Cortex of kidney (tissue), 1 donor: Measurements from ENCODE around the gene ONECUT1.

Source experiments
- DNase-seq: peaks from one replicate; lab custom pipeline; 2025; lab: John Stamatoyannopoulos, UW

The ONECUT1 gene

DNA sequence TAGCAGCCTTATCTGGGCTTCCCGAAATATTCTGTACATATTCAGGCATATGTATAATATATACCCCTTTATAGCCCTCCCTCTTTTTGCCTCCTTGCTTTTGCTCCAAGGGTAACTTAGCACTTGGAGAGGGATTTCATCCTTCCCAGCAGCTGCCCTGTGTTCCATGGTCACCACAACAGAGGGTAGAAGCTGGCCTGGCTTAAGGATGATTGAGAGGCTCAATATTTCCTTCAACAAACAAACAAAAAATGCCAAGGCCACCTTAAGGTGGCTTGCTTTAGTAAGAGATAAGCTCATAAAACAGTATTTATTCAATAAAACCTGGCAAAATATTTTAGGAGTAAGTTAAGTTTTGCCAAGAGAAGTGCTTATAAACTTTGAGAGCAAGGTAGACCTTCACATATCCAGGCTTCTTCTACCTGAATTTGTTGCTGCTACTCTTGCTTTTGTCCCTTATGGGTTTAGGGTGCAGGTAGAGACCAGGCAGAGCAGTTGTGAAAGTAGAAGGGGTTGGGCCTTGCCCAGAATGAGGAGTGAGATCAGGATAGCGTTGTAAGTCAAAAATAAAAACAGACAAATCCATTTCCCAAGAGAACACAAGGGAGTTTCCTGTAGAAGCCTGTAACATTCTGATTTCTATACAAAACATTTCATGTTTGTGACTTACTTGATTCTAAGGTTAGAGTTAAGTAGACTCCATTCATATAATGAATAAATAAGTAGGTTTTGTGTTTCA, 58.2 kb downstream of the ONECUT1 start:
- no peak for DNase-seq

DNA sequence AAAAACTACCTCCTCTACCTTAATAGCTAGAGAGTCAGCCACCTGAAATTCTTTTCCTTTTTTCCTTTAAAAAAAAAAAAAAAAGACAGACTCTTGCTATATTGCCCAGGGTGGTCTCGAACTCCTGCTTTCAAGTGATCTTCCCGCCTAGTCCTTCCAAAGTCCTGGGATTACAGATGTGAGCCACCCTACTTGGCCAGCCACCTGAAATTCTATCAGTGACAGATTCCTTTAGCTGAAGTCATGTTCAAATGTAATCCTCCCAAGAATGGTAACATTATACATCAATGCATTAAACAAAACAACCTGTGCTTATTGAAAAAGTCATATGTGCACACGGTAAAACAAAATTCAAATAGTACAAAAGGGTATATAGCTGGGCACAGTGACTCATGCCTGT, 59.1 kb downstream of the ONECUT1 start:
- no peak for DNase-seq

DNA sequence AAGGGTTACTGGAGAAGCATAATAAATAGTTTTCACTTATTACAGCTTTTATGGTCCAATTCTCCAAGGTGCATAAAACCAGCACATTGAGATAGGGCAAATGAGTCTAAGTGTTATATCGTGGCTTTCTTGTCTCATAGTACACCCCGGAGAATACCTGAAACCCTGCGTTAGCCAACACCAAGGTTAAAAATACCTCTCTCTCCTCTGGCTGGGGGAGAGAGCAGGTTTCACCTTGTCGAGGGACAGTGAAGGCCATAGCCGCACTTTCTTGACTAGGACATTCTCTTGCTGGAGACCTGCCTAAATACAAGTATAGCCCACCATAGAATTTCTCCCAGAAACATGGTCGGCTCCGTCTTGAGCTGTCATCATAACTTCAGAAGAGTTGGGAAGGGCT, 59.5 kb downstream of the ONECUT1 start:
- DNase-seq, result no peak

DNA sequence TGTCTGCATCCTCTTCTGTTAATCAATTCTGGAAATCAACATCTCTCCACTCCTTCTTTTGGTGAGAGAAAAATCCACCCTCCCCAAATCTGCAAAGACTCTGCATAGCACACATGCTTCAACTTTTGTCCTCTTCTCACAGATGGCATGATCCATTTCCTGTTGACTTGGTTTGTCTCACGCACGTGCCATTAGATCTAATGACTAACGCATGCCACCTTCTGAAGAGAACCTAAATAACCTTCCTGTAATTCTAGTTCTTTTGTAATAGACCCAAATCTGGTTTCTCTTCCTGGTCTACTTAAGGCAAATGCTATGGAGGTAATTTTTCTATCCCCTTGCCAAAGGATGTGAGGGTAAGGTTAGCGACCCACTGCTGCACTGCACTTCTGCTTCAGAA, 60.0 kb downstream of the ONECUT1 start:
- no peak for DNase-seq

DNA sequence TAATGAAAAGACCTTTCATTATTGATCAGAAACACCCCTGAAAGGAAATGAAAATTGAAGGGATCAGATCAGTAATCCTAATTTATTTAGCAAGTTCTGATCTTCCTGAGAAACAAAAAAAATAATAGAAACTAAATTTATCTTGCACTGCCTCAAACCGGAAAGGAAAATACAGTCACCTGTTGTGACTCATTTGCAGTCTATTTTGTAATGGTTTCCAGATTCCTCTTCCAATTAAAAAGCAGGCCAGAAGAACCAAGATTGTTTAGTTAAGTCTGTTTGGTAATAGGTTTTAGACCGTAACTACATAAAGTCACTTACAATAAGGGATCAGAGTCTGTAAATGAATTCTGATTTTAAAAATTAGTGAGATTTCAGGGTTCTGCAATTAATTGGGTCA, 61.2 kb downstream of the ONECUT1 start:
- DNase-seq, result no peak

DNA sequence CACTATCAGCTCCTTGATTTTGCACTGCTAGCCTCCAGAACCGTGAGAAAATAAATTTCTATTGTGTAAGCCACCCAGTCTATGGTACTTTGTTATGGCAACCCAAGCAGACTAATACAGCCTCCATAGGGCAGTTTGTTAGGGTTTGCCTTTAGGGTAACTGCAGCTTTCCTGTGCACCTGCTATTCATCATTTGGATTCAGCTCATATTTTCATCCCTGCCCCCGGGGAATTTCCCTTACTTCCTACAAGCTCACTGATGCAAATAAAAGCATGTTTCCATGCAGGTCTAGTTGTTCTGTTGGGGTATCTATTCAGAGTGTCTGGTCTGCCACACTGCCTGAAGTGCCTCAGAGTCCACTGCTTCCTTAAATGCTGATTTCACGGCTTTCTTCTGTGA, 62.3 kb downstream of the ONECUT1 start:
- no peak for DNase-seq

DNA sequence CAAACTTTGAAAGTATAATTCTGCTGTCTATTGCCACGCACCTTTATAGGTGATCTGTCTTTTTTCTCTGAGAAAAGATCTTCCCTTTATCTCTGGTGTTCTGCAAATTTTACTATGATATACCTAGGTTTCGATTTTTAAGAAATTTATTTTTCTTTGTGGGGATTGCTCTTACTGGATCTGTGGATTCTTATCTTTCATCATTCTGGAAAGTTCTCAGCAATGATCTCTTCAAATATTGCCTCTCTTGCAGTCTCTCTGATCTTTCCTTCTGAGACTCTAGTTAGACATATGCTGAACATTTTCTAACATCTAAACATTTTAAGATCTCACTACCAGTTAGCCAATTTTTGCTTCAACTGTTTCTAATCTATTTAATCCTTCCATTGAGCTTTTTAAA, 63.9 kb downstream of the ONECUT1 start:
- no peak for DNase-seq

DNA sequence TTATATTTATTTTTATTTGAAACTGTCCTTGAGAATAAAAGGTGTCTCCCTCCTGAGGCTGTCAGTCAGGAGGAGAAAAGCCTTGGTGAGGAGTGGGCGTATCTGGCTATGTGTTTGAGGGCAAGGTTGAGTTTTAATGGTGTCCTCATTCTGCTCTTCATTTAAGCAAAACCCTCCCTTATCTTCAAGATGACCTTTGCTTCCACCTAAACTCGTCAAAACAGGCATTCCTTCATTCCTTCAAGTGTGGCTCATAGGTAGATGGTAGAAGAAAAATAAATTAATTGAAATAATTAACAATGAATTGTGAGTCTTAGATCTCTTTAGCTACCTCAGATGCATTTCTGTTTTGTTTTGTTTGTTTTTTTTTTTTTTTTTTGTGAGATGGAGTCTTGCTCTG, 71.6 kb downstream of the ONECUT1 start:
- DNase-seq, result no peak

DNA sequence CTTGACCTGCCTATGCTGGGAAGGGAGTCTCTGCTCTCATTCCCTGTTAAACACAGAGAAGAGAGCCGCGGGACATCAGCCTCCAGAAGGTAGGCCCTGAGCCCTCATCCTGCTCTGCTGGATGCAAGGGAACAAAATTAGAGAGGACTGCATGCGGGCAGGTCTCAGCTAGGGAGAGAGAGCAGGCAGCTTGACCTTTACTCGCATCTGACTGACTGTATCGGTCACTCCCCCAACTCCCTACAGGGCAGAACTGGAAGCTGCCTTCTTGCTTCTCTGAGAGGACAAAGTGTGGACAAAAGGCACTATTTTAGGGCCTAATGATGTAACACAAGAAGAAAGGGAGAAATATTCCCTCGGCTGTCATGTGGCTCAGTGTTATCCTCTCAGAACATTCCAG, 72.2 kb downstream of the ONECUT1 start:
- DNase-seq, result no peak

DNA sequence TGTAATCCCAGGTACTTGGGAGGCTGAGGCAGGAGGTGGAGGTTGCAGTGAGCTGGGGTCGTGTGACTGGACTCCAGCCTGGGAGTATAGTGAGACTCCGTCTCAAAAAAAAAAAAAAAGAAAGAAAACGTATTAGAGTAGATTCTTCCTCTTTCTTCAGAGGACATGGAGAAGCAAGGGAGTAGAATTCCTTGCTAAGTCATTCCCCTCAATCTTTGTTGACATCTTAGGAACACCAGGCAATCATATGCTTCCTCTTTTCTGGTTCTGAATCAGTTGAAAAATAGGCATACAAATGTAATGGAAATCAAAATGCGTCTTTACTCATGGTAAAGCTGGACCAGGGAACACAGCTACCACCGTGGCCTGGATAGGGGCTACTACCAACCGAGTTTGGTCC, 72.7 kb downstream of the ONECUT1 start:
- no peak for DNase-seq

DNA sequence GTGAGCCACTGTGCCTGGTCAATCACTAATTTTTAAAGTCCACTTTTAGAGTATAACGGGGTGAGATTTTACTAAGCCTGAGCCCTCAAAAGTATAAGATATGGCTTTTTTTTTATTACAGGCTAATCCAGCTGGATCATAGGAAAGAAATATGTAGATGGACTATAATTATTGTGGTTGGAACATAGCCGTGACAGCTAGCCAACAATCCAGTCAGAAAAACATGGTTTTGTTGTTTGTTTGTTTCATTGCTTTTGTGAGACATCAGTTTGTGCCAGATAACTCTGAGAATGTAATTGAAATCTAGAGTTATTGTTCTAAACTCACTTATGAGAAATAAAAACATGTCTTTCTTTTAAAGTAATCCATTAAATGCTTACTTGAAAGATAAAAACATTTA, 73.6 kb downstream of the ONECUT1 start:
- DNase-seq, result no peak

DNA sequence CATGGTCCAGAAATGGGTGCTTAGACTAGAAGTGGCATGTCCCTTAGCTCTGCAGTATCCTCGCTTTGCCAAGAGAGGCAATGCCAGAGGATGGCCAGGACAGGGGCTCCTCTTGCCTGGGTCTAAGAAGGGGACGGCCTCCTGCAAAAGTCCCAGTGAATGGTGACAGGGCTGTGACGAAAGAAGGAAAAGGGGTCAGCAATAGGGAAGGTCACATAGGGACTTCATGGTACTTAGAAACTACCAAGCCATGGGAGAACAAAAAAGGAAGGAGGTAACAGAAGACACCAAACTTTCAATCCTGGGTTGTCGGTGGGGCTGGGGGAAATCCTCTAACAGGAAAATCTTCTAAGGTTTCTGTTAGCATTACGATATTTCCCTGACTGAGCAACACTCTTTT, 74.7 kb downstream of the ONECUT1 start:
- no peak for DNase-seq

DNA sequence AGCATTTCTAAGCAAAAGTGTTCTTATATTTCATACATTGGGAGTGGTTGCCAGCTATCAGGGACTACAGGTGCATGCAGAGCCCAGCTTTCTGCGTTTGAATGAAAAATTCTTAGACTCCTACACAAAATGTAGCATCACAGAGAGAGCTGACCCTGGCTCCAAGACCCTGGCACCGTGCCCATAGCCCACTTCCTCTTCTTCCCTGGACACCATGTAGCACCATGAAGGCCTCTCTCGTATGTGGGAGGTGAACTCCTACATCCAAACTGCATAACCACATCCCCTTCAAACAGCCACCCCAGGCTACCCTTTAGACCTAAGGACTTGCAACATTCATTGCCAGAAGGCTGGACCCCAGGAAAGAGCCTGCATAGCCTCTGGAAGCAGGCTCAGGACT, 75.2 kb downstream of the ONECUT1 start:
- DNase-seq, result no peak

DNA sequence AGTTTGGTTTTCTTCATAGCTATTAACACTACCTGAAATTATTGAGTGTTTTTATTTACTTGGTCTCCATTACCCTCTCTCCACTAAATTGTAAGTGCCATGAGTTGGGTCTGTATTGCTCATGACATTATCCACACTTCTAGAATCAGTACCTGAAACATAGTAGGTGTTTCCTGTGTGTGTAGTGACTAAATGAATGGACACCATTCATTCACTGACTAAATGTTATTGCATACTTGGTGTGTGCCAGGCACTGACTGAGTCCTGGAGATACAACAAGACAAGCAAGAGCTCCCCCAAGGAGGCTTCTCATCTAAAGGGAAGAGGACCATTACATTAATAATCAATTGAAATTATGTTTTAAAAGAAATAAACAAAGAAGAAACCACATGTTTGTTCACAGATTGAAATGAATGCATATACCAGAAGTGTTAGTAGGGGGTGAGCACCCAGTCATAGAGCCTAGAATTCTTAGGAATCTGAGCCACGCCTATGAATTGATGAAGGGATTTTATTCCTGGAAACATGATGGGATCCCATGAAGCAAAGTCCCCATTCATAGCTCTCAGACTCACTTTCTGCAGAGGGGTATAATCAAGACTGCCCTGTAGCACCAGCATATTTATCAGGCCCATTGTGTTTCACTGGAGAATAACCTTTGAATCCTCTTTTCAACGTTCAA, 79.3 kb downstream of the ONECUT1 start:
- DNase-seq, result no peak

DNA sequence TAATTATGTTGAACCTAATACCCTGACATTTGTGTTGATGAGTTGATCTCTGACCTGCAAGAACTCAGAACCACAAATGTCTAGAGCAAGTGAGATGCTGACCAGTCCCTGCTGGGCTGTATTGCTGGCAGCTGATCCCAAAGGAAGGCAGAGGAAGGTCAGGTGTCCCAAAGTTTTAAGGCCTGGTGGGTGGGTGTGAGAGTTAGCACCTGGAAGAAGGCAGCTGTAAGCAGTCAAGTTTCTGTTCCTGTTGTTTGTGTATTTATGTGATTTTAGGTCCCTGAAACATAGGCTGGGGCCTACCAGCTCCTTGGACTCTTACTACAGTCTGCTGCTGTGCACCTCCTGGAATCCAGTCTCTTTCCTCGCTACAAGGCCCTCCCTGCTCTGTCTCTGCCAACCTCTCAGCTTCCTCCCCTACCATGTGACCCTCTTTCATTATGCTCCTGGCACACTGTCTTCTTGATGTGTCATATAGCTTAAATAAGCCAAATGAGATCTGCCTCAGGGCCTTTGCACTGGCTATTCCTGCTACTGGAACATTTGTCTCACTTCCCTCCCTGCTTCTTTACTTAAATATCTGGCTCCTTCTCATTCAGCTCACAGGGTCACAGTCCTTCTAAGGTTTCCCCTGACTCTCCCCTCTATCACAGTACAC, 80.0 kb downstream of the ONECUT1 start:
- no peak for DNase-seq

DNA sequence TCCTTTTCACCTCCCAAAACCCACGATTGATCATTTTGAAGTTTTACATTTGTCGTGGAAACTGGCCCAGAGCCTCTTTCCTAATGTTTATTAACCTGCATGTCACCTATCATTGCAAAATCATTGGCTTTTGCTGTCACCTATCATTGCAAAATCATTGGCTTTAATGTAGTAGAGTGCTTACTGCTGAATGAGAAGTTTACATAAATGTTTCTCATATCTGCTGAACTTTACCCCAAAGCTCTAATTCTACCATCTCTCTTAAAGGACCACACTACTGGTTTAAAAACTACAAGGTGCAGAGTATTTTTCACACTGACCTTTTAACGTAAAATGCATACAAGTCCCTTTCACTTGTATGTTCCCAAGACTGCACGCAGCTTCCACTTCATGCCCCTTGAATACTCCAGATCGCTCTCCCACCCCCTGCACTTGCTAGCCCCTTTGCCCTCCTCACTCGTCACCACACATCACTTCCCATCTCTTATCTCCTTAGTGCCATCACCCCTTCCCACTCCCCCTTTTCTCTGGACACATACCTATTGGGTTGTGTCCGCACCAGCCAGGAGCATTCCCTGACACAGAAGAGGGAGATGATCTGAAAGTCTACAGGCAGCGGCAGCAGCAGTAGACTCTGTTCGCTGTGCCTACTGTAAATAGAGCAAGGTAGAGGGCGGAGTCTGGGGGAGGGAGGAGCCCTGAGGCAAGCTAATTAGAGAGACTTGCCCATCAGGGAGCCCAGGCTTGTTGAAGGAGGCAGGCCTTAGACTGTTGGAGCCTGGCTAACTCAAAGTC, 80.8 kb downstream of the ONECUT1 start:
- no peak for DNase-seq
